ENCODE measurements around the gene TMPRSS3. TPM values are rescaled to one million over a fixed set of nuclear protein-coding genes. Genes with fewer than 3 reads are reported as not detected.

TMPRSS3 gene
- polyA plus RNA-seq, 4 donors: 1.6 to 3.1 (median 2.2) TPM

- DNase-seq (ENCODE audit: low read depth in 4 of 4, low spot score in 2 of 4): no peak
Observed at GRCh38 chr21:42429021-42429420, 33.2 kb upstream of the TMPRSS3 start.

GRCh38 chr21:42427809-42428419 is 32.1 kb upstream of the TMPRSS3 start:
- DNase-seq (ENCODE audit: low read depth in 4 of 4, low spot score in 2 of 4): no peak

- DNase-seq (ENCODE audit: low read depth in 4 of 4, low spot score in 2 of 4): no peak
Observed at GRCh38 chr21:42426876-42427480, 31.1 kb upstream of the TMPRSS3 start.

- no peak for DNase-seq (ENCODE audit: low read depth in 4 of 4, low spot score in 2 of 4)
Observed at GRCh38 chr21:42426424-42426823, 30.6 kb upstream of the TMPRSS3 start.

GRCh38 chr21:42425591-42425990 is 29.7 kb upstream of the TMPRSS3 start:
- no peak for DNase-seq (ENCODE audit: low read depth in 4 of 4, low spot score in 2 of 4)

- no peak for DNase-seq (ENCODE audit: low read depth in 4 of 4, low spot score in 2 of 4)
Observed at GRCh38 chr21:42424914-42425541, 29.2 kb upstream of the TMPRSS3 start.

GRCh38 chr21:42423685-42424084 is 27.8 kb upstream of the TMPRSS3 start:
- no peak for DNase-seq (ENCODE audit: low read depth in 4 of 4, low spot score in 2 of 4)

- DNase-seq (ENCODE audit: low read depth in 4 of 4, low spot score in 2 of 4): no peak
Observed at GRCh38 chr21:42423197-42423675, 27.4 kb upstream of the TMPRSS3 start.

- DNase-seq (ENCODE audit: low read depth in 4 of 4, low spot score in 2 of 4): no peak
Observed at GRCh38 chr21:42421018-42421793, 25.4 kb upstream of the TMPRSS3 start.

GRCh38 chr21:42419845-42420244 is 24.0 kb upstream of the TMPRSS3 start:
- DNase-seq (ENCODE audit: low read depth in 4 of 4, low spot score in 2 of 4): no peak

- no peak for DNase-seq (ENCODE audit: low read depth in 4 of 4, low spot score in 2 of 4)
Observed at GRCh38 chr21:42418886-42419285, 23.0 kb upstream of the TMPRSS3 start.

GRCh38 chr21:42417533-42417932 is 21.7 kb upstream of the TMPRSS3 start:
- DNase-seq (ENCODE audit: low read depth in 4 of 4, low spot score in 2 of 4): no peak

- no peak for DNase-seq (ENCODE audit: low read depth in 4 of 4, low spot score in 2 of 4)
Observed at GRCh38 chr21:42414928-42415769, 19.3 kb upstream of the TMPRSS3 start.

GRCh38 chr21:42414553-42414927 is 18.7 kb upstream of the TMPRSS3 start:
- DNase-seq (ENCODE audit: low read depth in 4 of 4, low spot score in 2 of 4): no peak

- DNase-seq (ENCODE audit: low read depth in 4 of 4, low spot score in 2 of 4): no peak
Observed at GRCh38 chr21:42414066-42414465, 18.2 kb upstream of the TMPRSS3 start.

- no peak for DNase-seq (ENCODE audit: low read depth in 4 of 4, low spot score in 2 of 4)
Observed at GRCh38 chr21:42413500-42413899, 17.6 kb upstream of the TMPRSS3 start.

- DNase-seq (ENCODE audit: low read depth in 4 of 4, low spot score in 2 of 4): no peak
Observed at GRCh38 chr21:42413093-42413492, 17.2 kb upstream of the TMPRSS3 start.

- no peak for DNase-seq (ENCODE audit: low read depth in 4 of 4, low spot score in 2 of 4)
Observed at GRCh38 chr21:42412636-42412933, 16.7 kb upstream of the TMPRSS3 start.

- DNase-seq (ENCODE audit: low read depth in 4 of 4, low spot score in 2 of 4): no peak
Observed at GRCh38 chr21:42411891-42412635, 16.2 kb upstream of the TMPRSS3 start.

All from left renal cortex interstitium (tissue), 4 donors.